AG10803 (cell line): Measurements from ENCODE around the gene ASB15.

Experiments
- DNase-seq: peaks from one replicate; pipeline ENCODE4 v3.0.0; 2010; ENCODE audit warnings: low read depth
- H3K4me3 ChIP-seq: 2 replicates; pipeline ENCODE4 v1.5.1; 2011; ENCODE audit warnings: mild to moderate bottlenecking, low read length, control low read depth
- CTCF ChIP-seq: conservative IDR thresholded peaks from 2 replicates; pipeline ENCODE4 v1.5.1; 2011; ENCODE audit warnings: mild to moderate bottlenecking, low read length, control low read depth, inconsistent platforms

Gene ASB15

GRCh38 chr7:123641901-123642300 lies 40.3 kb downstream of the ASB15 start:
- DNase-seq: no peak
- no peak overlapping the region for H3K4me3 ChIP-seq
- TF ChIP-seq CTCF: no peak

- TF ChIP-seq CTCF: no peak
- peak overlapping the region; percentile 37 for H3K4me3 ChIP-seq
- DNase-seq: peak; percentile 43
These were observed 42.1 kb downstream of the ASB15 start for GRCh38 chr7:123643495-123644441.

GRCh38 chr7:123645516-123645915 lies 43.9 kb downstream of the ASB15 start:
- TF ChIP-seq CTCF: no peak
- DNase-seq: no peak
- H3K4me3 ChIP-seq: no peak overlapping the region

GRCh38 chr7:123647106-123647730 lies 45.6 kb downstream of the ASB15 start:
- TF ChIP-seq CTCF: no peak
- H3K4me3 ChIP-seq: no peak overlapping the region
- DNase-seq: no peak

- DNase-seq: no peak
- no peak overlapping the region for H3K4me3 ChIP-seq
- no peak for TF ChIP-seq CTCF
These were observed 48.3 kb downstream of the ASB15 start for GRCh38 chr7:123649964-123650363.

- no peak for TF ChIP-seq CTCF
- DNase-seq: no peak
- H3K4me3 ChIP-seq: no peak overlapping the region
These were observed 49.0 kb downstream of the ASB15 start for GRCh38 chr7:123650595-123650994.

GRCh38 chr7:123652406-123652805 lies 50.8 kb downstream of the ASB15 start:
- TF ChIP-seq CTCF: no peak
- no peak for DNase-seq
- no peak overlapping the region for H3K4me3 ChIP-seq
